CD4-positive, alpha-beta T cell treated with Interleukin-15 for 4 hours (primary cell): ENCODE measurements around the gene INSIG2.

Experiments
- DNase-seq: peaks from one replicate; pipeline ENCODE4 v3.0.0-alpha.2; 2020; ENCODE audit warnings: low spot score

INSIG2 gene

DNA sequence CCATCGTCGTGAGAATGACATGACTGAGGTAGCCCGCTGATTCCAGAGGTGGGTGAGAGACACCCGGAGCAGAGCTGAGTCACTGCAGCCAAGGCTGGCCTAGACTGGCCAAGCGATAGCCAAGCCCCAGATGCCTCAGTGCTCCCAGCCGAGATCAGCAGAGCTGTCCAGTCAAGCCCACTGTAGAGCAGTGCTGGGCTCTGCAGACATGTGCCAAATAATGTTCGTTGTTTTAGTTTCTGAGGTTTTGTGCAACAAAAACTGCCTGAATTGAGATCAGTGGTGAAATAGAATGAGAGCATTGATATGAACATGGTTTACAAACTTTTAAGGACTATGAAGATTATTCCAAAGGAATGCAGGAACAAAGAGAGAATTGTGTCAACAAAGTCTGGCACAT, 42.1 kb downstream of the INSIG2 start:
- DNase-seq, result no peak

DNA sequence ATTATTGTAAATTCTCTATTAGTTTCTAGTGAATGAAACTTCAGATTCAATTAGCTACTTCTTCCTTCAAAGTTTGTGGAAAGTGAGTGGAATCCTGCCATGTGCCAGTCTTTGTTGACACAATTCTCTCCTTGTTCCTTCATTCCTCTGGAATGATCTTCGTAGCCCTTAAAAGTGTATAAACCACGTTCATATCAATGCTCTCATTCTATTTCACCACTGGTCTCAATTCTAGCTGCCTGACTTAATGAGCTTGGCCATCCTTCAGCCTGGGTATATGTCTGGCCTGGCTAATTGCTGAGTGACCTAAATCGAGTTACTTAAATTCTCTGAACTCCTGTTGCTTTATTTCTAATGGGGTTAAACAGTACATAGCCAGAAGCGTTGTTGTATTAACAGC, 43.5 kb downstream of the INSIG2 start:
- no peak for DNase-seq

DNA sequence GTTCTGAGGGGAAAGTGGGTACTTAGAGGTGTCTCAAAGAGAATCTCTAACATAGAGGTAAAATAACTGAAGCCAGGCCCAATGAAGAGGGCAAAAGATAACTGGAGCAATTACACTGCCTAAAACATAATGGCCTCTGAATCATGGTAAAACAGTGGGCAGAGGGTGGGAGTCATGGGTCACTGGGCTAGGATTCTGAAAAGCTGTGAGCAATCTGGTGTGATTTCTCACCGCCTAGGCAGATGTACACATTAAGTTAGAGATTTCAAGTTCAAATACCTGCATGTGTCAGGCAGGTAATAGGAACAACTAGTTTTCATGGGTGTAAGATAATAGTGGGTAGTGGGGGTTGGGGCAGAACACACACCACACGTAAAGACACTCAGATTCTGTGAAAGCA, 45.6 kb downstream of the INSIG2 start:
- DNase-seq, result no peak

DNA sequence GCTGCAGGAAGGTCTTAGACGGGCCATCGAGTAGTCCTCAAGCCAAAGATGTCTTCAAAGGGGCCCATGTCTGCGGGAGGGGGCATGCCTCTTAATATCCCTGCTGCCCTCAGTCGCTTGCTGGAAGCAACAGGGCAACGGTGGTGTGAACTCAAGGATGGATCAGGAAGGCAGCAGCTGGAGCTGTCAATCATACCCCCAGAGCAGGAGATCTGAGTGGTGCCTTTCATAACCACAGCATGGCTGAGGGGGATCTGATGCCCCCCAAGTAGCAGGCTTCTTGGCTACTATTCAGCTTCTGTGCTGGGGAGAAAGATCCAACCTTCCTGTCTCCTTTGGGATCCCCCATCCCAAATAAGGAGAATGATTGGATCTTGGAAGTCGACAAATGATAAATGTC, 46.4 kb downstream of the INSIG2 start:
- DNase-seq, result no peak

DNA sequence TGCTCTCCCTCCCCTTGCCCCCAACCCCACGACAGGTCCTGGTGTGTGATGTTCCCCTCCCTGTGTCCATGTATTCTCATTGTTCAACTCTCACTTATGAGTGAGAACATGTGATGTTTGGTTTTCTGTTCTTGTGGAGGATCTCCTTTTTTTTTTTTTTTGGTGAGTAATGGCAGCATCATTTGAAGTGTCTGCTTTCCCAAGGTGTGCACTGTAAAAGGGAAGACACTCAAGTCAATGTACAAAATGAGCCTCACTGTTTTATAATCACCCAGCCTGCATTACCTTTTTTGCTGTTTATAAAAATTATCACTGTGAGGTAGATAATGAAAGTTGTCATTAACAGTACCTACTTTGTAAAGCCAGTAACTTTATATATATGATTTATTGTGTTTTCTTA, 56.9 kb downstream of the INSIG2 start:
- DNase-seq, result no peak

DNA sequence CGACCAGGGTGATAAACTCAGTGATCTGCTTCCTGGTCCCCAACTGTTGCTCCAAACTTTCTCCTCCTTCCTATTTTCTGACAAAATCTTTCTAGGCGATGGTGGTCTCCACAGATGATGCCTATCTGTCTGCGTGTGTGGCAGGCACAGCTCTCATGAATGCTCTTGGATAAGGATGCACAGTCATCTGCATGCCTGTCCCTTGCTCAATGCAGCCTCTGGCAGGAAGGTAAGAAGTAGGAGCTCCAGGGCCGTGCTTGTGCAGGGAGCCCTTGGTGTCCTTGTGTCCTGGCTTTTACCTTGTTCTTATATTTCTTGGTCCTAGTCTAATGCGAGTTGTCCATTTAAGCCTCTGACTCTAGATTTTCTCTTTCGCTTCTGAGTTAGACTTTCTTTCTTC, 57.5 kb downstream of the INSIG2 start:
- DNase-seq, result no peak

DNA sequence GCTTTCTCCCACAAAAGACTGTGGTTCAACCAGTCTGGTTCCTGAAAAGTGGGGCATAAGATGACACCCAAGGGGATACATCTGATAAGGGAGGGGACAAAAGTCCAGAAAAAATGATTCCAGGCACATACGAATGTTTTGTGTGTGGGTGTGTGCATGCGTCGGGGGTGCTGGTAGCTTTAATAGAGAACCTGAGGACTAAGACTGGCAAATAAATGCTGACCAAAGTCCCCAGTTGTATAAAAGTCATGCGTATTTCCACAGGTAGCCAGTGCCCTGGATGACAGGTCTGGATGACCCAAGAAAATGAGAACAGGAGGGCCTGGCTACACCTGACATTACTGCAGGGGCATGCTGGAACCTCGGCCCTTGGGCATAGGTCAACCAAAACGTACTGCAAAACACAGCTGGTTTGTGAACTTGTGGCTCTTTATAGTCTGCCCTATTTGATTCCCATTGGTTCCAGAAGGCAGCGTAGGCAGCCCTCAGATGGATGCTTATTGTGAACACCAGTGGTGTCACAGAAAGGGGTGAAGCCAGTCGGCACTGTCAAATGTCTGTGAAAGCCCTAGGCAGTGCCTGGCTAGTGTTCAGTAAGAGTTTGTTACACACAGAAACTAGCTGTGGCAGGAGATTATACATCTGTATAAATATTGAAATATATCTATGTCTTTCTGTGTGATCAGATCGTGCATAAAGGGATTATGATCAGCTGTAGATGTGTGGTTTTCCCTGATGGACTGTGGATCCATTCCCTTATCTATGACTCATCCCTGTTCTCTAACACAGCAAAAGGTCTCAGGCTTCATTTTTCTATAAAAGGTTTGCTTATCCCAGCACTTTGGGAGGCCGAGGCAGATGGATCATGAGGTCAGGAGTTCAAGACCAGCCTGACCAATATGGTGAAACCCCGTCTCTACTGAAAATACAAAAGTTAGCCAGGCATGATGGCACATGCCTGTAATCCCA, 58.3 kb downstream of the INSIG2 start:
- DNase-seq, result no peak

DNA sequence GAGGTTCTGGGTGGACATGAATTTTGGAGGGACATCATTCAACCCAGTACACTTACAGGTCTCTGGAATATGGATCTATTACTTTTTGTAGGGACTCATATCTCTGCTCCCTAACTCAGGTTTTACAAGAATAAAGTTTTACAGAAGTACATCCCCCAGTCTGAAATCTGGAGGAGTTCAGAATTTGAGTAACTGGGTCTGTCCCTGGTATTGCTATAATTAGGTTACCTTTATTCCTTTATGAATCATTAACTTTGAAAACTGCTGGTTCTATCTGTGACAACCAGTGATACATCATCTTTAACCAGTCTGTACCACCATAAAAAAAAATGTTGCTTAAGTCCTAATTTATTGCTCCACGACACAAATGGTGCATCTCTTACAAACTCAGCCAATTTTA, 59.9 kb downstream of the INSIG2 start:
- DNase-seq, result no peak

DNA sequence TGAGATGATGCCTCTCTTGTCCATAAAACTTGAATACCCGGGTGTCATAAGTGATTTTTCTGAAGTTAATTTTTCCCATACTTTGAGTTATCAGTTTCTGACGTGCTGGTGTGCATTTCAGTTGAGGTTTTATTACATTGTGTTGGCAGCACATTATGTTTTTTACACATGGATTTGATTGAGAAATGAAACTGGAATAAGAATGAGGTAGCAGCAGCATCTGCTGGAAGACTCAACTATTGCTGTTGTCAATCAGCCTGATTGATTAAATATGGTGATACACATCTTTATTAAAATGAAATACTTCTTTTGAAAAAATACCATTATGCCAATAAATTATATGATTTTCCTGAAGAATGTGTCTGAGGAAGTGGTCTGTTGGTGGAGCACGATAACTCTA, 60.5 kb downstream of the INSIG2 start:
- DNase-seq, result no peak

DNA sequence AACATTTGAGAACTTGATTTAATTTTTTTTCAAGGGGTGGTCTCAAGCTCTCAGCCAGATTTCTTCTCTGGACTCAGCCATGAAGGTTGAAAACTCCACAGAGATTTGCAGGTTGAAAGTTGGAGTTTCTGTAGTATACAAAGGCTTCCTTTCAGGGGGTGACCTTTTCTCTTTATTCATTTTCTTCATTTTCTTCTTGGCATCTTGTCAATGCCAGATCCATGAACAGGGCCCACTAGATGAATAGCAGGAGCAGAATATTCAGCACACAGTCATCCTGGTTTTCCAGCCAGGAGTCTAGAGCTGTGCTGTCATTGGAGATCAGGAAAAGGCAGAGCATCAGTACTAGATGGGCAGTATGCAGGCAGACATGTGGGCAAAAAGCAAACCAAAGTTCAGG, 62.0 kb downstream of the INSIG2 start:
- no peak for DNase-seq

DNA sequence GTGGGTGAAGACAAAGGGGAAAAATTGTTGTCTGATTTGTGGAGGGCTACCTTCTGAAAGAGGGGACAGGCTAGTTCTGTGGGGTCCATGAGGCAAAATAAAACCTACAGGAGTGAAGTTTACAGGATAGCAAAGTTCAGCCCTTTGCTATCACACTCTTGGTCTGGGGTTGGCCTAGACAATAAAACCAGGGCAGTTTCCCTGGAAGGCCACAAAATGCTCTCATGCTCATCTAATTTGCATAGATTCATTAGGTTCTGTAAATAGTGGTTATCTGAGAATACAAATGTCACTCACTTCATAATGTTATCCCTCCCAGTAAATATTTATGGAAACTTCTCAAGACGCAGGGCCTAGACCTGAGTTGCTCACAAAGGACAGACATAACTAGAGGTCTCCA, 63.6 kb downstream of the INSIG2 start:
- DNase-seq, result no peak

DNA sequence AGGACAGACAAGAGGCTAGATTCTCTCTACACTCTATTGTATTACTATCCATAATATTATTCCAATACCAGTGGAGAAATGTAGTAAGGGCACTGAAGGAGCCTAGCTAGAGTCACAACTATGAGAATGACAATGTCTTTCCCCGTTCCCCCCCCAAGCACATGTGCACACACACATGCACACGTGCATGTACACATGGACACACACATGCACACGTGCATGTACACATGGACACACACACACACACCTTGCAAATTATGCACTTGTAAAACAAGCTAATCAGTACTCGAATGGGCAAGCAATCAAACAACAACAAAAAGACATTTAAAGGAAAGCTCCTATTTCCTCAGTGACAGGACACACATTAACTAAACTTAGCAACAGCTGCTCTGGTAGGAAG, 65.2 kb downstream of the INSIG2 start:
- DNase-seq, result no peak

DNA sequence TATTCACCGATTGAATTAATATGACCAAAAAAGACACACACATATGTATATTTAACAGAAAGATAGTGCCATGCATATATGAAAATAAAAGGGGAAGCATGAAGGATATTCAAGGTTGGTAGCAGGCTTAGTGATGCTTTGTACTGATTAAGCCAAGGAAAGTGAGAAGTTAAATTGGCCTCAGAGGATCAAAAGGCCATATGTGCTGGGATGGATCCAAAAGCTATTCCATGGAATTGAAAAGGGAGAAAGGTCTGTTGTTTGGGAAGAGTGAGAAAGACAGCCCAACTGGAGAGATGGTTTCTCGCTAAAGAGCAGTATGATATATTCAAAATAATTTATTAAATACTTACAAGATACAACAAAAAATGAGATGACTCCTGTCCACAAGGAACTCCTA, 65.9 kb downstream of the INSIG2 start:
- no peak for DNase-seq
